HG03066 (cell line): ENCODE results near the gene ITM2B.

Experiments used
- ATAC-seq: cut with Tn5 transposase; IDR thresholded peaks from one replicate; pipeline ENCODE4 v1.9.1; 2021; ENCODE audit warnings: low read depth; ENCODE audit not compliant: unreplicated experiment

The ITM2B gene

GRCh38 chr13:48255090-48255489, 22.1 kb downstream of the ITM2B start:
- no peak for ATAC-seq

DNA sequence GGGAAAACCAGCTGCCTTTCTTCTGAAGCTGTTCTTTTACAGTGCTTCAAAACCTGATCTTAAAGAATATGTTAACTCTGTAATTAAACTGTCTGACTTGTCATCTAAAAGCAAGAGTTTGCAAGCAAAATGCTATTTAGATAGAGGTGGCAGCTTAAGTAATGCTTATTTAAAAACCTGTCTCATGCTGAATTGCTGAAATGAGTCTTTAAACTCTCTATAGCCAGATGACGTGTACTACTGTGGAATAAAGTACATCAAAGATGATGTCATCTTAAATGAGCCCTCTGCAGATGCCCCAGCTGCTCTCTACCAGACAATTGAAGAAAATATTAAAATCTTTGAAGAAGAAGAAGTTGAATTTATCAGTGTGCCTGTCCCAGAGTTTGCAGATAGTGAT, 22.9 kb downstream of the ITM2B start:
- no peak for ATAC-seq

- no peak for ATAC-seq
Measured at GRCh38 chr13:48258002-48258401, 25.0 kb downstream of the ITM2B start.

- no peak for ATAC-seq
Measured at GRCh38 chr13:48258430-48258829, 25.4 kb downstream of the ITM2B start.

- no peak for ATAC-seq
Measured at GRCh38 chr13:48260970-48261369, 28.0 kb downstream of the ITM2B start.

GRCh38 chr13:48263196-48263595, 30.2 kb downstream of the ITM2B start:
- ATAC-seq, result no peak

DNA sequence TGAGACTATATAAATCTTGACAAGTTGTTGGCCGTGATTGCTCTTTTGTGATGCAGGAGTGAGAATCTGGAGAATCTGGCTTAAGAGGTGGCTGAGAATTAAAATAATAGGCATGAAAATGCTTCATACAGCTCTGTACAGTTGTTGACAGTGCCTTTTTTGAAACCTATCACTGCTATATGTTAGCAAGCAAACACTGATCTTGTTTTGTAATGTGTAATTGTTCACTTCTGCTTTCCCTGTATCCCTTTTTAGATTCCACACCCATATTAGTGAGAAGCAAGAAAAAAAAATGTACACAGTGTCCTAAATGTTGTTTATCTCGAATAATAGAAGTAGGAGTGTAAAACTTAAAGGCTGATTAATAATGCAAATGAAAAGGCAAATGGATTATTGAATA, 31.1 kb downstream of the ITM2B start:
- no peak for ATAC-seq

- peak; percentile 89 for ATAC-seq
Measured at GRCh38 chr13:48265217-48265815, 32.3 kb downstream of the ITM2B start.

GRCh38 chr13:48266150-48266549, 33.1 kb downstream of the ITM2B start:
- ATAC-seq, result no peak

GRCh38 chr13:48266701-48267639, 34.0 kb downstream of the ITM2B start:
- ATAC-seq, result no peak

DNA sequence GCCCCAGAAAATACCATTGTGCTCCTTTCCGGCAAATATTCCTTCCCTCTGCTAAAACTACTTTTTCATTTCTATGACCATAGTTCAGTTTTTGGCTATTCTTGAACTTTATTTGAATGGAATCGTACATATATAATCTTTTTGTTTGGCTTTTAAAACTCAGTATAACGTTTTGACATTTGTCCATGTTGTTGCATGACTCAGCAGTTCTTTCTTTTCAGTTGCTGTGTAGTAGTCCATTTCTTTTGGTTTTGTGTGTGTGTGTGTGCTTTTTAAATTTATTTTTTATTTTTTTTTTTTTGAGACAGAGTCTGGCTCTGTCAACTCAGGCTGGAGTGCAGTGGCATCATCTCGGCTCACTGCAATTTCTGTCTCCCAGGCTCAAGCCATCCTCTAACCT, 35.0 kb downstream of the ITM2B start:
- ATAC-seq, result no peak

DNA sequence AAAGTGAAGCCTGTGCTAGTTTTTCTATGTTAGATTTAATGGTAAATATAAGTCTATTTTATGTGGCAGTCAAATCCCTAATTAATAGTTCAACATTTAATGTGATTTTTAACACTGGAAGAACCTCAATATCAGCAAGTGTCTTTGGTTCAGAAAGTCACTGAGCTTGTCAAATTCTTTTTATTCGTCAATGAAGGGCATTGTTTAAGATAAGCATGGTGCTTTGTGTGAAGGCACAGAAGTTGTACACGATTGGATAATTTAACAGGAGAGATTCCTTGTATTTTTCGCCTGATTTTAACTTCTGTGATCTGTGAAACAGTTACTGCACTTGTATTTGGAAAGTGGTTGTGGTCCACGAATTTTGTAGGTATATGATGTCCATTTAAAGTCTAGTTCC, 40.3 kb downstream of the ITM2B start:
- no peak for ATAC-seq

DNA sequence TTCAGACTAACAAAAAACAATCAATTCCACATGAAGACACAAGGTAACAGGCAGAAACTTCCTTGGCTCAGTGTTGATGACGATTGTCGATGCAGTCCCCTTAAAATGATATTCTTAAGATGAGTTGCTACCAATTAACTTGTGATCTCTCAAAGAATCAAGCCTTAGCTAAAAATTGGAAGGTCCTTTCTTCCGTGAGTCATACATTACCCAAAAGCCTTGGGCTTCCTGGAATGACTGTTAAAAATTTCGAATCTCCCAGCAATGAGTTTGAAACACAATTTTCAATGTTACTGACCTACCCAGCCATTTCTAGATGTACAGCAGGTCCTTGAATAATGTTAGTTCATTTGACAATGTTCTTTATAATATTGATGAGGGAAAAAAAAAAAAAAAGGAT, 42.5 kb downstream of the ITM2B start:
- ATAC-seq, result no peak

DNA sequence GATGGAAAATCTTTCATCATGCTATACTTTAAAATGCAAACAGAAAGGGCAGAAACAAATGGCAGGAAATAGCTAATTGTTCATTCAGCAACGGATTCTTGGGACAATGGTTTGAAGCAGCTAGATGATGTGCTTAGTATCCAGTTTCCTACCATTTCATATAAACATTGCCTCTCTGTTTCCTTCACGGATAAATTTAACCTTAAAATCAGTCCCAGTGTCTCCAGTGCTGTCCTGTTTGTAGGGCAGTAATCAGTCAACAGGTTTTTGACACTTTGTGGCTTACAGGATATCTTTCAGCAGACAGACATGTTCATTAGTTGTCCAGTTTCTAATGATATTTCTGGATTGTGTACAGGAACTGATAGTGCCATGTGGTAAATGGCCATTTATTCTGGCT, 45.8 kb downstream of the ITM2B start:
- no peak for ATAC-seq

DNA sequence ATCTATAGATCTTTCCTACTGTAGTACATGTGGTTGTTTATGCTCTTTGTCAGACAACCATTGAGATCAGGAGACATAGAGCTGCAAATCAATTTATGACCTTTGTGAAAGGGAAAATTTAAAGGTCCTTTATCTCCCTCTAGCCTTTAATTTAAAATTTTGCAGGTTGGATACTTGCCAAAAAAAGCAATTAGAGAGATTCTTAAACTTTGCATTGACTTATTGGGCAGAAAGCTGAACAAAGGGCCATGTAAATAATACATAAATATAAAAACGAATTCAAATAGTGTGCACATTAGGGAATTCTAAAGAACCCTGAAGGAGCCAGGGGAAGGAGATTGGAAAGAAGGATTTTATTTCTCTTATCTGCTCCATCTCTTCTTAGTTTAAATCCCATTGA, 48.5 kb downstream of the ITM2B start:
- ATAC-seq, result no peak

- ATAC-seq, result no peak
Measured at GRCh38 chr13:48291730-48292129, 58.7 kb downstream of the ITM2B start.

DNA sequence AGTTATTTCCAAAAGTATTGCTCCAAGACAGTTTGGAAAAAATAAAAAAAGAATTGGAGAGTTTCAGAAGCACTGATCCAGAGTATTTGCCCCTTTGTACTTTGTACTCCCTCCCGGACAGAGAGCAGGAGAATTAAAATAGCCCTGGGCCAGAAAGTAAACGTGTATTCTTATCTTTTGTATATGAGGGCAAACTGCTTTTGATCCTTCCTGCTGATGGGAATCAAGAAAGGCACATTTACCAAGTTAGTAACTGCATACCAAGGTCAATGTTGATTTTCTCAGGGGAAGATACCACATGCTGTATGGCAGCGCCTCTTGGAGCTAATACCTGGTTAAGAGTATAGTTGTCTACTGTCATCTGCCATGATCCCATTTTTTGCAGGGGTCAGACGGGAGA, 59.6 kb downstream of the ITM2B start:
- no peak for ATAC-seq

DNA sequence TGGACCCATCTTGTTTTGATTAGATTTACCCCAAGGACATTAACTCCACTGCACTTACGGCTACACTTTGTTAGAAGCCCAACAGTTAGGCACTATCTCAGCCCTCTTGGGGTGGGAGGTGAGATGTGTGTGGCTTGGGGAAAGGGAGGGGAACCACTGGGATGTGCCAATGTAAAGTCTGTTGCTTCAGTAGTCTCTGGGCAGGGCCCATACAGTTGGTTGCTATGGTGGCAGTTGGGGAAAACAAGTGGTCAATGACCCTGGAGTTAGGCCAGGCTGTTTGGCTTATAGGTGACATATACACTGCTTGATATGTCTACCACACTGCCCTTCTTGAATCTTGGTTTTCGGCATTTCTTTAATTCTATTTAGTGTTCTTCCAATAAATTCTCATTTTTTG, 61.6 kb downstream of the ITM2B start:
- no peak for ATAC-seq

DNA sequence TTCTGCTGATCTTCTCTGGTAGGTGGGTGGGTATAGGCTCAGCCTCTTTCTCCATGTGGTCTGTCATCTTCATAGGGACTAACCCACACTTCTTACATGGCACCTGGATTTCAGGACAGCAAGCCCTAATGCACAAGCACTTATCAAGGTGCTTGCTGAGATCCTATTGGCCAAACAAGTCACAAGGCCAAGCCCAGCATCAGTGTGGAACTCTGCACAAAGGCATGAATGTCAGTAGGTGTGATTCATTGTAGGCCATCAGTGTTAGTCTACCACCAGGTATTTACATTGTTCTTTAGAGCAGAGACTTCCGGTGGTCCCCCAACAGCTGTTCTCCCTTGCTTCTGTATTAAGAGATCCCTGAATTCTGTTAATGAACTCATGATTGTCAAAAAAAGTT, 62.3 kb downstream of the ITM2B start:
- ATAC-seq, result no peak

DNA sequence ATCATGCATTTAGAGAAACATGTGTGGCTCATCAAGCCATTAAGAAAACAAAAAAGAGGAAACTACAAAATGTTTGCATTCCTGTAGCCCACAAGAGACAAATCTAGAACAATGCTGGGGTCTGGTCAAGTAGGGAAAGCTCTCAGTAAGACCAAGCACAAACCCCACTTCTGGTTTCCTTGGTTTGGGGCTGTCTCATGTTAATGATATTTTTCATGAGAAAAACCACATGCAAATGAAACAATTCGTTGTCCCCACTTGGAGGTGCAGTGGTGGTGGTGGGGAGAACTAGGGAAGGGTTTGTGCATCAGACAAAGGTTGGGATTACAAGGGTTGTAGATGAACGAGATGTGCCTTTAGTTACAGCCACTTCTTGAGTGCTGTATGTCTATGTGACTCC, 63.5 kb downstream of the ITM2B start:
- ATAC-seq, result peak; percentile 60

DNA sequence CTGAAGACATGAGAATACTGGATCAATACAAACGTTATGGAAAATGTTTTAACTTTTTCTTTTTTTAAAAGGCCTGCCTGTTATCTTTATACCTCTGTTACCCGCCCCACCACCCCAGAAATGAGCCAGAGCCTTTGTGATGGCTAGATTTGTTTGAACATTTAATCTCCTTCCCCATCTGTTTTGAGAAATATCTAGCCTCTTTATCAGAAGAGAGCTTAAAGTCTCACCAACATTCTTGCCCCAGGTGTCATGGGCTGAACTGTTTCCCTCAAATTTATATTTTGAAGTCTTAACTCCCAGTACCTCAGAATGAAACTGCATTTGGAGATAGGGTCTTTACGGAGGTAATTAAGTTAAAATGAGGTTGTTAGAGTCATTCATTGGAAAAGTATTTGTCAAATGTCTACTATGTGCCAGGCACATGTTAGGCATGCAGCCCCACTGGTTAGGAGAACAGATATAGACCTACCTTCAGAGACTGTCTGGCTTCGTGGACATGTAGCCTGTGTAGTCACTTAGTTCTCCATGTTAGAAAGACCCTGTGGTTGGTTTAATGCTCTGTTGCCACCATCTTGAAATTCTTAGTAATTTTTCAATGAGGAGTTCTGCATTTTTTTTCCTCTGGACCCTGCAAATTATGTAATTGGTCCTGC, 64.3 kb downstream of the ITM2B start:
- no peak for ATAC-seq

GRCh38 chr13:48299591-48299990, 66.6 kb downstream of the ITM2B start:
- ATAC-seq, result no peak
